Esophagus squamous epithelium (tissue), 4 donors: Measurements from ENCODE around the gene PKD2L1.

Experiments used
- CTCF ChIP-seq, 6 experiments: fragments of 450-650 bp in 4 of 6; fragments of 200-600 bp in 2 of 6; sonication (generic) in 2 of 6; IDR thresholded peaks; one replicate each; pipeline ENCODE4 v1.5.1; 2016 to 2019; ENCODE audit warnings: antibody characterized with exemption in 6 of 6, mild to moderate bottlenecking in 4 of 6, moderate library complexity in 4 of 6
- POLR2A ChIP-seq, 4 donors: fragments of 450-650 bp; IDR thresholded peaks; one replicate each; pipeline ENCODE4 v1.6.1; 2017; ENCODE audit warnings: antibody characterized with exemption in 4 of 4, mild to moderate bottlenecking in 4 of 4, moderate library complexity in 3 of 4

- TF ChIP-seq CTCF (IDR thresholded peaks at IDR 0.05) (no peak), POLR2A (IDR thresholded peaks at IDR 0.05) (no peak)
These were observed 11.2 kb upstream of the PKD2L1 start for GRCh38 chr10:100340948-100341847.
